ENCODE measurements around the gene PSENEN. TPM values are rescaled to one million over a fixed set of nuclear protein-coding genes. Genes with fewer than 3 reads are reported as not detected.
A peak's percentile ranks its signal among the peaks of the same experiment; 100 is the strongest.

The PSENEN gene
- total and polyA plus RNA-seq, 9 of the 15 experiments (the other 6 are each of a cell fraction or from before 2014, with no cell fraction given): 34.5 to 299 (median 61.1) TPM

DNA sequence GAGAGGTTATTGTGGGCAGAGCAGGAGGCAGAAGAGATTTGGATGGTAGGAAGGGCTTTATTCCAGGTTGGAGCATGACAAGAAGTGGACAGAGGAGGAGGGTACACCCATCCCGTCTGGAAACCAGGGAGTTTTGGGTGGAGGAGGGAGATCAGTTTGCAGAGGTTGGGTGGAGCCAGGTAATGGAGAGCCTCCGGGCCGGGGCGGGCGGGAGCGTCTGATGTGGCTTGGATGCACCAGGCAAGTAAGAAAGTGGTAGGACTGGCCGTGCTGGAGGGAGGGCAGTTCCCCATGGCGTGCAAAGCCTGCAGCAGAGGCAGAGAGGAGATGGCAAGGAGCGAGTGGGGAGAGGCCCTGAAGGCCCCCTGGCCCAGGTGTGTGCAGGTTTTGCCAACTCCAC lies 14.1 kb upstream of the PSENEN start:
- peaks cover 96% of the 10 kb centered on the region; the same call in 2 of the 3 replicates for H3K36me3 ChIP-seq (ENCODE audit: control insufficient read depth, insufficient read depth, low read length)
- no peaks in the 10 kb centered on the region for H3K79me2 ChIP-seq (ENCODE audit: control insufficient read depth, insufficient read depth, low read length)
- TF ChIP-seq TBL1XR1 (IDR thresholded peaks at IDR 0.05; ENCODE audit: low read length in 2 of 2) (no peak), PHB2 (IDR thresholded peaks at IDR 0.05; ENCODE audit: low read depth) (no peak), RBFOX2 (IDR thresholded peaks at IDR 0.05; ENCODE audit: low read depth, low read length) (peak; percentile 1; the same call in 1 of the 2 replicates), BACH1 (tag; IDR thresholded peaks at IDR 0.05) (no peak), ZNF263 (CRISPR knock-in tag; IDR thresholded peaks at IDR 0.05; ENCODE audit: borderline replicate concordance) (0 out of 2 replicates have a peak, but pooled peaks have one; percentile 24)
- WGBS (ENCODE audit: insufficient coverage, low coverage, missing lambda C conversion rate): 88% methylated on average over 5 of the region's 9 CpGs
- no peaks in the 10 kb centered on the region for H3K27me3 ChIP-seq (ENCODE audit: control insufficient read depth in 2 of 2, insufficient read depth in 2 of 2, low read length in 2 of 2)
- H3K9ac ChIP-seq (ENCODE audit: insufficient read depth in 1 of 2, low read depth in 2 of 2, low read length in 2 of 2): peak overlapping the region in 1 of 2 experiments; percentile 50; a peak in 1 of 4 replicates
- H3K4me2 ChIP-seq (ENCODE audit: insufficient read depth, low read length): no peak overlapping the region
- no peak overlapping the region for H3K4me3 ChIP-seq
- CTCF ChIA-PET (ENCODE audit: low intra/inter-chr PET ratio): no interaction called here
- ATAC-seq (no peak), FAIRE-seq (no peak), DNase-seq (ENCODE audit: extremely low read depth in 1 of 4, low spot score in 3 of 4) (no peak)
- in situ Hi-C loops (cut with MboI): no loop called here
- intact Hi-C loops (cut with micrococcal nuclease): no loop called here
- H3K27ac ChIP-seq (ENCODE audit: extremely low read depth, low read depth, low read length): no peak overlapping the region
- no peak overlapping the region for H2AFZ ChIP-seq (ENCODE audit: low read depth, low read length)
- no peaks in the 10 kb centered on the region for H3K9me3 ChIP-seq (replicated peaks; ENCODE audit: control insufficient read depth, insufficient read depth, low read depth, low read length)
- 0 out of 2 replicates have a peak, but pooled peaks cover 2% of the 10 kb centered on the region for H4K20me1 ChIP-seq (replicated peaks; ENCODE audit: control insufficient read depth, insufficient read depth, low read length)
- POLR2A ChIA-PET: interaction anchor here (1.7 kb wide), 1 partner anchor 9 kb away, joined by 4 read pairs; no protein-coding TSS in a partner anchor
- BruUV-seq (replicated peaks): no TSS peak
- peaks cover 0 to 7% of the 10 kb centered on the region in 2 experiments; a peak in 2 of 5 replicates for H3K4me1 ChIP-seq (replicated peaks in 1 of 2; ENCODE audit: control insufficient read depth in 2 of 2, insufficient read depth in 2 of 2, low read length in 2 of 2)
- H3K9me1 ChIP-seq (ENCODE audit: control insufficient read depth, insufficient read depth, low read length): no peaks in the 10 kb centered on the region

DNA sequence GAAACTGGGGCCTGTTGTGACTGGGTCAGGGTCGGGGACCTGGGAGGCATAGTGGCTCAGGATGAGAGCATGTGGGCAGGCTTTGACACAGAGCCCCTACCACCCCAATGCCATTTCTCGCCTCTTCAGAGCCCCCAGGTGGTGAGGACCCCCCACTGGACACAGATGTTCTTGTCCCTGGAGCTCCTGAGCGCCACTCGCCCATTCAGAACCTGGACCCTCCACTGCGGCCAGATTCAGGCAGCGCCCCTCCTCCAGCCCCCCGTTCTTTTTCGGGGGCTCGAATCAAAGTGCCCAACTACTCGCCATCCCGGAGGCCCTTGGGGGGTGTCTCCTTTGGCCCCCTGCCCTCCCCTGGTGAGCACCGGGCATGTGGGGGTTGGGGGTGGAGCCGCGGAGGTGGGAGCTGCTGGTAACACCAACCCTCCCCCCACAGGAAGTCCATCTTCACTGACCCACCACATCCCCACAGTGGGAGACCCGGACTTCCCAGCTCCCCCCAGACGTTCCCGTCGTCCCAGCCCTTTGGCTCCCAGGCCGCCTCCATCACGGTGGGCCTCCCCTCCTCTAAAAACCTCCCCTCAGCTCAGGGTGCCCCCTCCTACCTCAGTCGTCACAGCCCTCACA lies 13.6 kb upstream of the PSENEN start:
- Histone ChIP-seq H3K9me3 (replicated peaks; ENCODE audit: control insufficient read depth, insufficient read depth, low read depth, low read length) (no peaks in the 10 kb centered on the region), H3K27ac (ENCODE audit: extremely low read depth, low read depth, low read length) (no peak overlapping the region), H2AFZ (ENCODE audit: low read depth, low read length) (no peak overlapping the region), H3K27me3 (ENCODE audit: control insufficient read depth in 2 of 2, insufficient read depth in 2 of 2, low read length in 2 of 2) (no peaks in the 10 kb centered on the region), H4K20me1 (replicated peaks; ENCODE audit: control insufficient read depth, insufficient read depth, low read length) (0 out of 2 replicates have a peak, but pooled peaks cover 2% of the 10 kb centered on the region), H3K9me1 (ENCODE audit: control insufficient read depth, insufficient read depth, low read length) (no peaks in the 10 kb centered on the region), H3K4me3 (no peak overlapping the region), H3K4me2 (ENCODE audit: insufficient read depth, low read length) (no peak overlapping the region), H3K79me2 (ENCODE audit: control insufficient read depth, insufficient read depth, low read length) (no peaks in the 10 kb centered on the region), H3K9ac (ENCODE audit: insufficient read depth in 1 of 2, low read depth in 2 of 2, low read length in 2 of 2) (no peak overlapping the region), H3K4me1 (replicated peaks in 1 of 2; ENCODE audit: control insufficient read depth in 2 of 2, insufficient read depth in 2 of 2, low read length in 2 of 2) (peaks cover 0 to 7% of the 10 kb centered on the region in 2 experiments; a peak in 2 of 5 replicates), H3K36me3 (ENCODE audit: control insufficient read depth, insufficient read depth, low read length) (peaks cover 98% of the 10 kb centered on the region; the same call in 2 of the 3 replicates)
- BruUV-seq (replicated peaks): no TSS peak
- ATAC-seq: no peak
- 92% methylated on average over 15 of the region's 21 CpGs for WGBS (ENCODE audit: insufficient coverage, low coverage, missing lambda C conversion rate)
- POLR2A ChIA-PET: interaction anchor here (1.7 kb wide), 1 partner anchor 8 kb away, joined by 4 read pairs; no protein-coding TSS in a partner anchor
- no peak for FAIRE-seq
- intact Hi-C loops (cut with micrococcal nuclease) (no loop called here), in situ Hi-C loops (cut with MboI) (no loop called here)
- no peak for DNase-seq (ENCODE audit: extremely low read depth in 1 of 4, low spot score in 3 of 4)
- TF ChIP-seq, protein P1, sequence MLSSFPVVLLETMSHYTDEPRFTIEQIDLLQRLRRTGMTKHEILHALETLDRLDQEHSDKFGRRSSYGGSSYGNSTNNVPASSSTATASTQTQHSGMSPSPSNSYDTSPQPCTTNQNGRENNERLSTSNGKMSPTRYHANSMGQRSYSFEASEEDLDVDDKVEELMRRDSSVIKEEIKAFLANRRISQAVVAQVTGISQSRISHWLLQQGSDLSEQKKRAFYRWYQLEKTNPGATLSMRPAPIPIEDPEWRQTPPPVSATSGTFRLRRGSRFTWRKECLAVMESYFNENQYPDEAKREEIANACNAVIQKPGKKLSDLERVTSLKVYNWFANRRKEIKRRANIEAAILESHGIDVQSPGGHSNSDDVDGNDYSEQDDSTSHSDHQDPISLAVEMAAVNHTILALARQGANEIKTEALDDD (IDR thresholded peaks at IDR 0.05): no peak
- 0 out of 2 replicates have a peak, but pooled peaks have one; percentile 13 for TF ChIP-seq POLR2G (IDR thresholded peaks at IDR 0.05; ENCODE audit: low read depth, low read length)
- TF ChIP-seq, protein P2, sequence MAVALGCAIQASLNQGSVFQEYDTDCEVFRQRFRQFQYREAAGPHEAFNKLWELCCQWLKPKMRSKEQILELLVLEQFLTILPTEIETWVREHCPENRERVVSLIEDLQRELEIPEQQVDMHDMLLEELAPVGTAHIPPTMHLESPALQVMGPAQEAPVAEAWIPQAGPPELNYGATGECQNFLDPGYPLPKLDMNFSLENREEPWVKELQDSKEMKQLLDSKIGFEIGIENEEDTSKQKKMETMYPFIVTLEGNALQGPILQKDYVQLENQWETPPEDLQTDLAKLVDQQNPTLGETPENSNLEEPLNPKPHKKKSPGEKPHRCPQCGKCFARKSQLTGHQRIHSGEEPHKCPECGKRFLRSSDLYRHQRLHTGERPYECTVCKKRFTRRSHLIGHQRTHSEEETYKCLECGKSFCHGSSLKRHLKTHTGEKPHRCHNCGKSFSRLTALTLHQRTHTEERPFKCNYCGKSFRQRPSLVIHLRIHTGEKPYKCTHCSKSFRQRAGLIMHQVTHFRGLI (CRISPR knock-in tag; IDR thresholded peaks at IDR 0.05): no peak
- CTCF ChIA-PET (ENCODE audit: low intra/inter-chr PET ratio): no interaction called here
